HCT116 (cell line): ENCODE measurements around the gene PPIF. TPM values are rescaled to one million over a fixed set of nuclear protein-coding genes. Genes with fewer than 3 reads are reported as not detected.

Source experiments
- ATAC-seq: fragments of 200-7000 bp; cut with Tn5 transposase; 2 replicates; pipeline ENCODE4 v1.9.1; 2020; ENCODE audit warnings: mild to moderate bottlenecking, moderate library complexity
- BruUV-seq: library from RNA; stranded (reverse); fragments of 400-500 nt; replicated peaks from 2 replicates; lab custom pipeline; 2021; lab: Mats Ljungman, UMichigan
- CTCF ChIA-PET: fragments of 300-600 bp; sonication (Branson Sonifier 250); formaldehyde crosslinking; loops from one replicate; lab custom pipeline; 2021; ENCODE audit warnings: antibody characterized with exemption; lab: Charles Lee
- POLR2A ChIA-PET: fragments of 300-600, 350-600 bp; sonication (Branson Sonifier 250); formaldehyde crosslinking; loops from one replicate; lab custom pipeline; 2021; ENCODE audit warnings: antibody characterized with exemption; lab: Charles Lee
- RAD21 ChIA-PET, 2 experiments: fragments of 300-600 bp; sonication (Branson Sonifier 250); formaldehyde crosslinking; loops; one replicate each; lab custom pipeline; 2023; ENCODE audit warnings: low total read pairs in 2 of 2; ENCODE audit not compliant: uncharacterized antibody in 2 of 2, unreplicated experiment in 2 of 2, low non-redundant PET in 1 of 2; lab: Charles Lee
- DNase-seq: peaks from one replicate; pipeline ENCODE4 v3.0.0-alpha.2; 2010; ENCODE audit warnings: low read depth, low spot score
- H2AFZ ChIP-seq: fragments of 200-600 bp; shearing (Covaris generic), sonication (generic); 2 replicates; pipeline ENCODE4 v1.6.1; 2017; ENCODE audit warnings: low read depth, mixed run types, mixed read lengths, antibody characterized with exemption, low read length; ENCODE audit not compliant: poor library complexity, severe bottlenecking
- H3K27ac ChIP-seq: 2 replicates; pipeline ENCODE4 v1.5.1; 2012; ENCODE audit warnings: low read depth, low read length
- H3K27me3 ChIP-seq: fragments of 200-600 bp; sonication (generic); 2 replicates; pipeline ENCODE4 v1.6.1; 2016; ENCODE audit warnings: mixed run types, low read length, mixed read lengths; ENCODE audit not compliant: insufficient read depth
- H3K36me3 ChIP-seq, 2 experiments: fragments of 200-500 bp in 1 of 2; fragments of 200-600 bp in 1 of 2; sonication (Bioruptor generic) in 1 of 2; sonication (generic) in 1 of 2; 2 replicates each; pipeline versions ENCODE4 v1.5.1 to v1.6.1; 2014 to 2016; ENCODE audit warnings: low read length in 2 of 2, inconsistent platforms in 1 of 2, mixed read lengths in 1 of 2, mixed run types in 1 of 2; ENCODE audit not compliant: insufficient read depth in 2 of 2, control insufficient read depth in 1 of 2
- H3K4me1 ChIP-seq, 2 experiments: fragments of 200-600 bp in 1 of 2; sonication (generic) in 1 of 2; 2 replicates each; pipeline versions ENCODE4 v1.5.1 to v1.6.1; 2012 to 2017; ENCODE audit warnings: low read length in 2 of 2, inconsistent platforms in 1 of 2, mild to moderate bottlenecking in 1 of 2, mixed read lengths in 1 of 2, mixed run types in 1 of 2, moderate library complexity in 1 of 2; ENCODE audit not compliant: insufficient read depth in 2 of 2, control insufficient read depth in 1 of 2
- H3K4me2 ChIP-seq: fragments of 200-600 bp; sonication (generic); 2 replicates; pipeline ENCODE4 v1.6.1; 2017; ENCODE audit warnings: mixed run types, low read length, mixed read lengths
- H3K4me3 ChIP-seq, 2 experiments: fragments of 200-600 bp in 1 of 2; sonication (generic) in 1 of 2; replicated peaks in 1 of 2; 2 replicates each; pipeline ENCODE4 v1.5.1; 2011 to 2016; ENCODE audit warnings: low read length in 2 of 2, control low read depth in 1 of 2, low read depth in 1 of 2, mild to moderate bottlenecking in 1 of 2, mixed read lengths in 1 of 2, mixed run types in 1 of 2
- H3K79me2 ChIP-seq: fragments of 200-600 bp; sonication (generic); 2 replicates; pipeline ENCODE4 v1.6.1; 2017; ENCODE audit warnings: mild to moderate bottlenecking, mixed run types, low read length, moderate library complexity, mixed read lengths; ENCODE audit not compliant: insufficient read depth
- H3K9ac ChIP-seq: fragments of 200-600 bp; sonication (generic); 2 replicates; pipeline ENCODE4 v1.6.1; 2016; ENCODE audit warnings: low read length, mixed read lengths
- H3K9me2 ChIP-seq: fragments of 200-600 bp; sonication (generic), shearing (Covaris generic); 2 replicates; pipeline ENCODE4 v1.6.1; 2017; ENCODE audit warnings: mixed run types, mild to moderate bottlenecking, moderate library complexity; ENCODE audit not compliant: insufficient read depth
- H3K9me3 ChIP-seq, 2 experiments: fragments of 200-500 bp in 1 of 2; fragments of 200-600 bp in 1 of 2; sonication (Bioruptor generic) in 1 of 2; sonication (generic) in 1 of 2; 2 replicates each; pipeline ENCODE4 v1.6.1; 2014 to 2017; ENCODE audit warnings: low read length in 2 of 2, mixed read lengths in 2 of 2, inconsistent platforms in 1 of 2, low read depth in 1 of 2, mild to moderate bottlenecking in 1 of 2, mixed run types in 1 of 2, moderate library complexity in 1 of 2; ENCODE audit not compliant: control insufficient read depth in 1 of 2, insufficient read depth in 1 of 2
- H4K20me1 ChIP-seq: fragments of 200-600 bp; sonication (generic), shearing (Covaris generic); 2 replicates; pipeline ENCODE4 v1.6.1; 2017; ENCODE audit warnings: mixed run types, mild to moderate bottlenecking, moderate library complexity; ENCODE audit not compliant: insufficient read depth
- ATF3 ChIP-seq: IDR thresholded peaks from 2 replicates; pipeline ENCODE4 v1.6.1; 2012
- CBX3 ChIP-seq: IDR thresholded peaks from 2 replicates; pipeline ENCODE4 v1.6.1; 2012; ENCODE audit warnings: low read depth
- CTCF ChIP-seq, 3 experiments: fragments of 200-600 bp in 1 of 3; sonication (generic) in 1 of 3; IDR thresholded peaks in 2 of 3; conservative IDR thresholded peaks in 1 of 3; 2 replicates each; pipeline ENCODE4 v1.5.1; 2012 to 2017; ENCODE audit warnings: low read depth in 2 of 3, low read length in 2 of 3, antibody characterized with exemption in 1 of 3, borderline replicate concordance in 1 of 3, control low read depth in 1 of 3, mild to moderate bottlenecking in 1 of 3, mixed read lengths in 1 of 3, mixed run types in 1 of 3, moderate library complexity in 1 of 3; ENCODE audit not compliant: insufficient read depth in 1 of 3
- EGR1 ChIP-seq: IDR thresholded peaks from 2 replicates; pipeline ENCODE4 v1.6.1; 2012; ENCODE audit warnings: low read depth
- ELF1 ChIP-seq: IDR thresholded peaks from 2 replicates; pipeline ENCODE4 v1.6.1; 2012; ENCODE audit warnings: low read depth, borderline replicate concordance
- EZH2 ChIP-seq: fragments of 200-600 bp; sonication (generic); IDR thresholded peaks from 2 replicates; pipeline ENCODE4 v1.6.1; 2017; ENCODE audit warnings: antibody characterized with exemption, mixed run types
- EZH2phosphoT487 ChIP-seq: fragments of 200-600 bp; IDR thresholded peaks from 2 replicates; pipeline ENCODE4 v1.6.1; 2018; ENCODE audit warnings: antibody characterized with exemption, borderline replicate concordance
- JUND ChIP-seq: IDR thresholded peaks from 2 replicates; pipeline ENCODE4 v1.6.1; 2012
- MAX ChIP-seq: IDR thresholded peaks from 2 replicates; pipeline ENCODE4 v1.6.1; 2012
- POLR2A ChIP-seq: IDR thresholded peaks from 2 replicates; pipeline ENCODE4 v1.7.0; 2011; ENCODE audit warnings: borderline replicate concordance; ENCODE audit not compliant: insufficient read depth, insufficient read length; ENCODE audit errors: extremely low read depth
- POLR2AphosphoS5 ChIP-seq: IDR thresholded peaks from 2 replicates; pipeline ENCODE4 v1.6.1; 2011; ENCODE audit warnings: mild to moderate bottlenecking, low read depth, low read length, moderate library complexity
- REST ChIP-seq: IDR thresholded peaks from 2 replicates; pipeline ENCODE4 v1.6.1; 2012; ENCODE audit warnings: low read depth
- SP1 ChIP-seq: IDR thresholded peaks from 2 replicates; pipeline ENCODE4 v1.6.1; 2012; ENCODE audit warnings: low read depth
- SRF ChIP-seq: IDR thresholded peaks from 2 replicates; pipeline ENCODE4 v1.6.1; 2012; ENCODE audit warnings: low read depth
- YY1 ChIP-seq: IDR thresholded peaks from 2 replicates; pipeline ENCODE4 v1.6.1; 2011; ENCODE audit warnings: low read length, low read depth, moderate library complexity, mild to moderate bottlenecking; ENCODE audit not compliant: insufficient replicate concordance; ENCODE audit errors: extremely low read depth
- ZFX ChIP-seq: fragments of 450-650 bp; IDR thresholded peaks from 2 replicates; pipeline ENCODE4 v1.6.1; 2017
- ZNF274 ChIP-seq: fragments of 200-500 bp; sonication (Bioruptor generic); IDR thresholded peaks from 2 replicates; pipeline ENCODE4 v1.6.1; 2014; ENCODE audit warnings: mild to moderate bottlenecking, low read depth, low read length, inconsistent platforms
- intact Hi-C: fragments of 100-400 bp; cut with micrococcal nuclease; formaldehyde crosslinking; loops from 2 replicates; pipeline ENCODE4 v1.10.0; 2022
- total RNA-seq: library from RNA; stranded (reverse); gene quantifications from one replicate; pipeline ENCODE4 v1.2.1, GENCODE V29; 2021; ENCODE audit not compliant: unreplicated experiment

The PPIF gene
- total RNA-seq, 1 experiment from 2014 or later: 85.0 TPM

GRCh38 chr10:79300711-79301110 is 46.6 kb upstream of the PPIF start:
- Histone ChIP-seq H2AFZ (no peak overlapping the region), H4K20me1 (no peaks in the 10 kb centered on the region), H3K9ac (no peak overlapping the region), H3K4me1 (peaks cover 18 to 28% of the 10 kb centered on the region in 2 experiments), H3K27ac (no peak overlapping the region), H3K9me3 (no peaks in the 10 kb centered on the region), H3K9me2 (no peaks in the 10 kb centered on the region), H3K4me3 (no peak overlapping the region), H3K27me3 (no peaks in the 10 kb centered on the region), H3K79me2 (no peaks in the 10 kb centered on the region), H3K36me3 (peaks cover 7 to 13% of the 10 kb centered on the region in 2 experiments; a peak in 2 of 4 replicates), H3K4me2 (no peak overlapping the region)
- TF ChIP-seq JUND (no peak), SRF (no peak), EZH2 (no peak), ZNF274 (no peak), ZFX (no peak), ELF1 (no peak), SP1 (no peak), EZH2phosphoT487 (no peak), ATF3 (no peak), POLR2AphosphoS5 (no peak), EGR1 (no peak), POLR2A (no peak), CTCF (IDR thresholded peaks at IDR 0.05 in 2 of 3, conservative IDR thresholded peaks at IDR 0.05 in 1 of 3; ENCODE audit: borderline replicate concordance in 1 of 3, insufficient read depth in 1 of 3, low read depth in 2 of 3, low read length in 2 of 3) (no peak), MAX (no peak), REST (no peak), YY1 (no peak), CBX3 (no peak)
- intact Hi-C loops: no loop called here
- ChIA-PET RAD21 (no interaction called here), POLR2A (no interaction called here), CTCF (no interaction called here)
- ATAC-seq: no peak
- no TSS peak for BruUV-seq
- no peak for DNase-seq
